ENCODE data around the gene HOXB8.

Gene HOXB8

GRCh38 chr17:48637323-48638260 is 22.5 kb upstream of the HOXB8 start:
- no peak for DNase-seq

GRCh38 chr17:48636177-48637018 is 21.3 kb upstream of the HOXB8 start:
- DNase-seq = peak; percentile 91

GRCh38 chr17:48634493-48635208 is 19.6 kb upstream of the HOXB8 start:
- DNase-seq = no peak

- no peak for DNase-seq
Observed at GRCh38 chr17:48633266-48633677, 18.2 kb upstream of the HOXB8 start.

GRCh38 chr17:48632579-48633265 is 17.6 kb upstream of the HOXB8 start:
- DNase-seq = no peak

- no peak for DNase-seq
Observed at GRCh38 chr17:48631693-48632578, 16.8 kb upstream of the HOXB8 start.

GRCh38 chr17:48630925-48631692 is 16.0 kb upstream of the HOXB8 start:
- no peak for DNase-seq

GRCh38 chr17:48630009-48630924 is 15.2 kb upstream of the HOXB8 start:
- no peak for DNase-seq

GRCh38 chr17:48629411-48629759 is 14.3 kb upstream of the HOXB8 start:
- no peak for DNase-seq

- no peak for DNase-seq
Observed at GRCh38 chr17:48628649-48629410, 13.7 kb upstream of the HOXB8 start.

- no peak for DNase-seq
Observed at GRCh38 chr17:48627623-48628521, 12.8 kb upstream of the HOXB8 start.

GRCh38 chr17:48627118-48627597 is 12.1 kb upstream of the HOXB8 start:
- DNase-seq = no peak

- peak; percentile 63 for DNase-seq
Observed at GRCh38 chr17:48626245-48627117, 11.4 kb upstream of the HOXB8 start, which contains the start of gene HOXB9. HOXB9 (minus strand) TSS chr17:48626358; CDS start chr17:48626269, 89 bp downstream.

GRCh38 chr17:48625495-48626244 is 10.6 kb upstream of the HOXB8 start:
- DNase-seq = peak; percentile 64

Measured in stimulated activated CD4-positive, alpha-beta T cell treated with anti-CD3 and anti-CD28 coated beads, Interleukin-15, amount 100 ng/mL, for 24 hours (primary cell).